Smooth muscle cell of the brain vasculature (primary cell): ENCODE measurements around the gene TIMP2.
"Not testable (repeated sequence)": the region's sequence is repeated elsewhere in the genome, so short reads cannot be mapped to it uniquely, and the experiment has no call there.

Source experiments
- DNase-seq: peaks from one replicate; pipeline ENCODE4 v3.0.0-alpha.2; 2012; ENCODE audit warnings: low read depth, low spot score

The TIMP2 gene

GRCh38 chr17:78905541-78905940 lies 19.6 kb downstream of the TIMP2 start:
- DNase-seq = no peak

GRCh38 chr17:78905116-78905515 lies 20.1 kb downstream of the TIMP2 start:
- DNase-seq = no peak

GRCh38 chr17:78904371-78904770 lies 20.8 kb downstream of the TIMP2 start:
- no peak for DNase-seq

- no peak for DNase-seq
Observed at GRCh38 chr17:78903101-78903779, 21.9 kb downstream of the TIMP2 start, which contains the start of gene CEP295NL. CEP295NL (minus strand) TSS chr17:78903201; CDS start chr17:78901828, 1,373 bp downstream.

- not testable (repeated sequence) for DNase-seq
Observed at GRCh38 chr17:78902231-78902630, 23.0 kb downstream of the TIMP2 start.

- no peak for DNase-seq
Observed at GRCh38 chr17:78901806-78902205, 23.4 kb downstream of the TIMP2 start.

- DNase-seq = no peak
Observed at GRCh38 chr17:78900816-78901215, 24.4 kb downstream of the TIMP2 start.

- DNase-seq = no peak
Observed at GRCh38 chr17:78899361-78900260, 25.6 kb downstream of the TIMP2 start.

GRCh38 chr17:78898947-78899346 lies 26.2 kb downstream of the TIMP2 start:
- no peak for DNase-seq

GRCh38 chr17:78898075-78898836 lies 26.9 kb downstream of the TIMP2 start:
- DNase-seq = no peak

GRCh38 chr17:78897664-78898047 lies 27.5 kb downstream of the TIMP2 start:
- DNase-seq = no peak

GRCh38 chr17:78896834-78897663 lies 28.1 kb downstream of the TIMP2 start:
- no peak for DNase-seq

- DNase-seq = no peak
Observed at GRCh38 chr17:78896091-78896833, 28.9 kb downstream of the TIMP2 start.

GRCh38 chr17:78895322-78895721 lies 29.9 kb downstream of the TIMP2 start:
- no peak for DNase-seq

GRCh38 chr17:78893684-78894083 lies 31.5 kb downstream of the TIMP2 start:
- no peak for DNase-seq

GRCh38 chr17:78892936-78893379 lies 32.2 kb downstream of the TIMP2 start:
- no peak for DNase-seq

GRCh38 chr17:78892520-78892919 lies 32.7 kb downstream of the TIMP2 start:
- DNase-seq = no peak

- DNase-seq = no peak
Observed at GRCh38 chr17:78892062-78892456, 33.1 kb downstream of the TIMP2 start.

GRCh38 chr17:78891406-78892061 lies 33.7 kb downstream of the TIMP2 start:
- DNase-seq = no peak

- DNase-seq = no peak
Observed at GRCh38 chr17:78890498-78890897, 34.7 kb downstream of the TIMP2 start.
